Vagina (tissue), 2 donors: ENCODE results near the gene SPOPL. TPM values are rescaled to one million over a fixed set of nuclear protein-coding genes. Genes with fewer than 3 reads are reported as not detected.

Experiments used
- DNase-seq, 2 donors: peaks; one replicate each; pipeline ENCODE4 v3.0.0-alpha.2; 2017; ENCODE audit errors: extremely low spot score in 2 of 2
- H3K27ac ChIP-seq: fragments of 200-600 bp; sonication (generic); one replicate; pipeline ENCODE4 v1.5.1; 2019
- H3K27me3 ChIP-seq: fragments of 200-600 bp; sonication (generic); one replicate; pipeline ENCODE4 v1.5.1; 2019
- H3K36me3 ChIP-seq, 2 donors: fragments of 200-600 bp; sonication (generic); one replicate each; pipeline ENCODE4 v1.5.1; 2017 to 2019
- H3K4me1 ChIP-seq: fragments of 200-600 bp; sonication (generic); one replicate; pipeline ENCODE4 v1.5.1; 2019
- H3K4me3 ChIP-seq, 2 donors: fragments of 200-600 bp; sonication (generic); 1 replicate in 1 of 2; 2 replicates in 1 of 2; pipeline ENCODE4 v1.5.1; 2016 to 2019
- H3K9me3 ChIP-seq: fragments of 200-600 bp; sonication (generic); one replicate; pipeline ENCODE4 v1.5.1; 2019
- POLR2A ChIP-seq, 2 donors: fragments of 450-650 bp; IDR thresholded peaks; one replicate each; pipeline ENCODE4 v1.6.1; 2017; ENCODE audit warnings: antibody characterized with exemption in 2 of 2, mild to moderate bottlenecking in 2 of 2, moderate library complexity in 2 of 2
- POLR2AphosphoS5 ChIP-seq, 2 donors: sonication (generic); formaldehyde crosslinking; IDR thresholded peaks; one replicate each; pipeline ENCODE4 v1.9.0; 2017; ENCODE audit warnings: antibody characterized with exemption in 2 of 2, mild to moderate bottlenecking in 2 of 2, low read depth in 1 of 2; ENCODE audit not compliant: insufficient read depth in 1 of 2
- intact Hi-C: fragments of 100-400 bp; cut with DNase I; formaldehyde crosslinking; loops from one replicate; pipeline ENCODE4 v1.15.1; 2023
- total RNA-seq: library from RNA; depleted of rRNA; stranded (reverse); fragments of >200 nt; gene quantifications from one replicate; pipeline ENCODE4 v1.2.3, GENCODE V29; 2016
- TF ChIP-seq, protein P1 (sequence below), 3 experiments: fragments of 450-650 bp in 2 of 3; fragments of 200-600 bp in 1 of 3; sonication (generic) in 1 of 3; IDR thresholded peaks; one replicate each; pipeline ENCODE4 v1.5.1; 2017 to 2019; ENCODE audit warnings: antibody characterized with exemption in 3 of 3, mild to moderate bottlenecking in 2 of 3, moderate library complexity in 2 of 3

The SPOPL gene
- total RNA-seq, 1 donor from 2014 or later = 20.1 TPM

DNA sequence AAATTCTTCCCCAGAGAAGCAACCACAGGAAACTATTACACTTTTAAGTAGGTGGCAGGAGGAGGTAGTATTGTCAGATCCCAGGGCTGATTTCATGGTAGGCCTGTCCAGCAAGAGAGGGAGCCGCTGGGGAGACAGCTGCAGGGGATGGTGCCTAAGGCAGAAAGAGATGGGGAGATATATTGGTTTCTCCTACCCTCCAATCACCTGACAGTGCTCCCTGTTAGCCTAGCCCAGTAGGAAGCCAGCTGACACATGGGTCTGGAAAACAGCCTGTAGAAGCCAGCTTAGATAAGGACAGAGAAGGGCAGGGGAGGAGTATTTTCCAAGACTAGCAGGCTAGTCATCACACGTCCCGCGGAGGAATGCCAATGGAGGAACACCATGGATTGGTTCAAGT is 8.2 kb upstream of the SPOPL start:
- intact Hi-C loops = no loop called here

DNA sequence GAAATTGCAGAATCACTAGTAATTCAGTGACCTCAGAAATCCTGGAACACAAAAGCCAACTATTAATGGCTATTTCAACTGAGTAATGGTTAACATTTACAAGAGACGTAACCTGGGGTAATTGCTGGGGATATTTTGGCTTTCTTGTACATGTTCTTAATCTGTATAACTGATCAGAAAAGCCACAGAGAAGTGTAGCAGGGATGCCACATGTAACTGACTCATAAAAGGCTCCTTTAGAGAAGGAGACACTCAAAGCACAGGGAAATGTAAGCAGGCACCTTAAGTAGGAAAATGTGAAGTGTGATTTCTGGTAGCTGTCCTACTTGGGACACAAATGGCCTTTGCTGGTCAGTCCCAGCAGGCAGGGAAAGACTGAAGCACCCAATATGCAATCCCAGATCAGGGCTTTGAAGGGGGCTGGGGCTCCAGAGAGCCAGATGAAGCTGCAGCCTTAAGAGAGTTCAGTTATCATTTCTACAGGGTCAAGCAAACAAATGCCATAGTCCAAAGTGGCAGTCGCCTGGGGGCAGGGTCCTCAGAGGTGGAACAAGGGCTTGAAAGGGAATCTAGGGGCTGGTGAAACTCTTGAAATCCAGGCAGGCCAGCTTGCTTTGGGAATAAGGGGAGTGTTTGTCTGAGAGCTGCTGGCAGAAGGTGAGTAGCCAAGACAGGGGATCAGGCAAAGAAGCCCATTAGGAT is 7.2 kb upstream of the SPOPL start:
- DNase-seq = no peak
- Histone ChIP-seq H3K4me1 (no peaks in the 10 kb centered on the region), H3K36me3 (no peaks in the 10 kb centered on the region), H3K27me3 (no peaks in the 10 kb centered on the region), H3K27ac (no peak overlapping the region), H3K4me3 (no peak overlapping the region), H3K9me3 (no peaks in the 10 kb centered on the region)
- intact Hi-C loops = no loop called here
- TF ChIP-seq POLR2AphosphoS5 (IDR thresholded peaks at IDR 0.05; ENCODE audit: insufficient read depth in 1 of 2, low read depth in 1 of 2) (no peak), POLR2A (IDR thresholded peaks at IDR 0.05) (no peak)
- TF ChIP-seq, protein P1, sequence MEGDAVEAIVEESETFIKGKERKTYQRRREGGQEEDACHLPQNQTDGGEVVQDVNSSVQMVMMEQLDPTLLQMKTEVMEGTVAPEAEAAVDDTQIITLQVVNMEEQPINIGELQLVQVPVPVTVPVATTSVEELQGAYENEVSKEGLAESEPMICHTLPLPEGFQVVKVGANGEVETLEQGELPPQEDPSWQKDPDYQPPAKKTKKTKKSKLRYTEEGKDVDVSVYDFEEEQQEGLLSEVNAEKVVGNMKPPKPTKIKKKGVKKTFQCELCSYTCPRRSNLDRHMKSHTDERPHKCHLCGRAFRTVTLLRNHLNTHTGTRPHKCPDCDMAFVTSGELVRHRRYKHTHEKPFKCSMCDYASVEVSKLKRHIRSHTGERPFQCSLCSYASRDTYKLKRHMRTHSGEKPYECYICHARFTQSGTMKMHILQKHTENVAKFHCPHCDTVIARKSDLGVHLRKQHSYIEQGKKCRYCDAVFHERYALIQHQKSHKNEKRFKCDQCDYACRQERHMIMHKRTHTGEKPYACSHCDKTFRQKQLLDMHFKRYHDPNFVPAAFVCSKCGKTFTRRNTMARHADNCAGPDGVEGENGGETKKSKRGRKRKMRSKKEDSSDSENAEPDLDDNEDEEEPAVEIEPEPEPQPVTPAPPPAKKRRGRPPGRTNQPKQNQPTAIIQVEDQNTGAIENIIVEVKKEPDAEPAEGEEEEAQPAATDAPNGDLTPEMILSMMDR (IDR thresholded peaks at IDR 0.05) = no peak

More for the DNA sequence above, 8.2 kb upstream of the SPOPL start:
- Histone ChIP-seq H3K27me3 (no peaks in the 10 kb centered on the region), H3K4me1 (no peaks in the 10 kb centered on the region), H3K27ac (no peak overlapping the region), H3K4me3 (no peak overlapping the region), H3K9me3 (no peaks in the 10 kb centered on the region), H3K36me3 (no peaks in the 10 kb centered on the region)
- no peak for DNase-seq
- no peak for TF ChIP-seq POLR2A (IDR thresholded peaks at IDR 0.05)
- TF ChIP-seq, protein P1 (IDR thresholded peaks at IDR 0.05) = no peak
- TF ChIP-seq POLR2AphosphoS5 (IDR thresholded peaks at IDR 0.05; ENCODE audit: insufficient read depth in 1 of 2, low read depth in 1 of 2) = no peak

DNA sequence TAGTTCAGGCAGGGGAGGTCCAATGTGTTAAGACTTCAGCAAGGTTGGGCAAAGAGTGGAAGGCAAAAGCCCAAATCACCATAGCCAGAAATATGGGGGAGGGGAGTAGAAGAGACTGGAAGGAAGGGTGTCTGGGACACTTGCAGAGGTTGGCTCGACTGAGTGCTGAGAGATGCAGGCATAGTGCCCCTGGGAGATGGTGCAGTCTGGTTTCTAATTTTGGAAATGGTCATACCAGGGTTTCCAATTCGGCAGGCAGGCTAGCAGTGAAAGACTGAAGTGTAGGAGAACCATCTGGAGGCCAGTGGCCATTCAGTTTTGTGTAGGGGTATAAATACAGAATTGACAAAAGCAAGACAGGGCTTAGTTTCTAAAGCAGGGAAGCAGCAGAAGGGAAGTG is 6.2 kb upstream of the SPOPL start:
- intact Hi-C loops = no loop called here
- H3K27me3 ChIP-seq = no peaks in the 10 kb centered on the region

DNA sequence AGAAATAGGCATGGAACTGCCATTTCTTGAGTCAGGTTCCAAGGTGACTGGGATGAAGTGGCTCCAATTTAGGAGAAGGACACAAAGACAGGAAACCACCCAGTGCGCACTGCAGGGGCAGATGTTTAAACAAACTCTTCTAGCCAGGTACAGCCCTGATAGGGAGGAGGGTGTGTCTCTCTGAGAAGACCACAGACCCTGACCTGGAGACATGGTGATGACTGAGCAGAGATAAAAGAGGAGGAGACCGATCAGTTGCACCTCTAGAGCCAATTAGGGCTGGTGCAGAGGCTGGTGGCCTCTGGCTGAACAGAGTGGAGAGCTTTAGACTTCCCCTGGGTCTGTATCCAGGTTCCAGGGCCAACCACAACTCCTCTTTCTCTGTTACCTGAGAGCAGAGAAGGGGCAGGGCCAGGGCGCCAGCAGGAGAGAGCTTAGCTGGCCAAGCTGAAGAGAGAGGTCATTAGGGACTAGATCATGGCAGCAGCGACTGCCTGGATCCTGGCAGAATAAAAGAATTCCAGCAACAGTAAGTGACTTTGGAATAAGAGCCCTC is 5.4 kb upstream of the SPOPL start:
- TF ChIP-seq POLR2A (IDR thresholded peaks at IDR 0.05) = no peak
- TF ChIP-seq POLR2AphosphoS5 (IDR thresholded peaks at IDR 0.05; ENCODE audit: insufficient read depth in 1 of 2, low read depth in 1 of 2) = no peak
- TF ChIP-seq, protein P1 (IDR thresholded peaks at IDR 0.05) = no peak
- no peak overlapping the region for H3K27ac ChIP-seq
- H3K36me3 ChIP-seq = no peaks in the 10 kb centered on the region
- H3K9me3 ChIP-seq = no peaks in the 10 kb centered on the region
- no peaks in the 10 kb centered on the region for H3K27me3 ChIP-seq
- DNase-seq = no peak
- peaks cover 9% of the 10 kb centered on the region for H3K4me1 ChIP-seq
- intact Hi-C loops = no loop called here
- H3K4me3 ChIP-seq = no peak overlapping the region

More for the DNA sequence above, 6.2 kb upstream of the SPOPL start:
- TF ChIP-seq POLR2A (IDR thresholded peaks at IDR 0.05) (no peak), POLR2AphosphoS5 (IDR thresholded peaks at IDR 0.05; ENCODE audit: insufficient read depth in 1 of 2, low read depth in 1 of 2) (no peak)
- TF ChIP-seq, protein P1 (IDR thresholded peaks at IDR 0.05) = no peak
- no peaks in the 10 kb centered on the region for H3K36me3 ChIP-seq
- no peak overlapping the region for H3K4me3 ChIP-seq
- no peak for DNase-seq
- H3K4me1 ChIP-seq = peaks cover 2% of the 10 kb centered on the region
- H3K27ac ChIP-seq = no peak overlapping the region
- H3K9me3 ChIP-seq = no peaks in the 10 kb centered on the region

DNA sequence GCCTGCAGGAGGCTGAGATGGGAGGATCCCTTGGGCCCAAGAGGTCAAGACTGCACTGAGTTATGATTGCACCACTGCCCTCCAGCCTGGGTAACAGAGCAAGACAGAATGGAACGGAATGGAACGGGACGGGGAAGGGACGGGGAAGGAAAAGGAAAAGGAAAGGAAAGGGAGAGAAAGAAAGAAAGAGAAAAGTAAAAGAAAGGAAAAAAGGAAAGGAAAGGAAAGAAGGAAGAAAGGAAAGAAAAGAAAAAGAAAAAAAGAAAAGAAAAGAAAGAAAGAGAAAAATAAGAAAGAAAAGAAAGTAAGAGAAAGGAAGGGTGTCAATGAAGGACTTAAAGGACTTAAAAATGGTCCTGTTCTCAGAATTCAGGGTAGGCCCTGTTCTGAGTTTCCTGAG is 4.3 kb upstream of the SPOPL start:
- peaks cover 9% of the 10 kb centered on the region for H3K4me1 ChIP-seq
- H3K4me3 ChIP-seq = no peak overlapping the region
- TF ChIP-seq, protein P1 (IDR thresholded peaks at IDR 0.05) = no peak
- no peak for TF ChIP-seq POLR2A (IDR thresholded peaks at IDR 0.05)
- no peak for TF ChIP-seq POLR2AphosphoS5 (IDR thresholded peaks at IDR 0.05; ENCODE audit: insufficient read depth in 1 of 2, low read depth in 1 of 2)
- H3K27ac ChIP-seq = no peak overlapping the region
- intact Hi-C loops = no loop called here
- H3K27me3 ChIP-seq = no peaks in the 10 kb centered on the region
- DNase-seq = no peak
- H3K36me3 ChIP-seq = no peaks in the 10 kb centered on the region
- no peaks in the 10 kb centered on the region for H3K9me3 ChIP-seq
